Activated CD4-positive, alpha-beta T cell treated with anti-CD3 and anti-CD28 coated beads for 4 hours (primary cell): ENCODE measurements around the gene RBM23.
"Not testable (repeated sequence)": the region's sequence is repeated elsewhere in the genome, so short reads cannot be mapped to it uniquely, and the experiment has no call there.

Experiments used
- DNase-seq, 2 donors: peaks; one replicate each; pipeline ENCODE4 v3.0.0-alpha.2; 2020

The RBM23 gene

DNA sequence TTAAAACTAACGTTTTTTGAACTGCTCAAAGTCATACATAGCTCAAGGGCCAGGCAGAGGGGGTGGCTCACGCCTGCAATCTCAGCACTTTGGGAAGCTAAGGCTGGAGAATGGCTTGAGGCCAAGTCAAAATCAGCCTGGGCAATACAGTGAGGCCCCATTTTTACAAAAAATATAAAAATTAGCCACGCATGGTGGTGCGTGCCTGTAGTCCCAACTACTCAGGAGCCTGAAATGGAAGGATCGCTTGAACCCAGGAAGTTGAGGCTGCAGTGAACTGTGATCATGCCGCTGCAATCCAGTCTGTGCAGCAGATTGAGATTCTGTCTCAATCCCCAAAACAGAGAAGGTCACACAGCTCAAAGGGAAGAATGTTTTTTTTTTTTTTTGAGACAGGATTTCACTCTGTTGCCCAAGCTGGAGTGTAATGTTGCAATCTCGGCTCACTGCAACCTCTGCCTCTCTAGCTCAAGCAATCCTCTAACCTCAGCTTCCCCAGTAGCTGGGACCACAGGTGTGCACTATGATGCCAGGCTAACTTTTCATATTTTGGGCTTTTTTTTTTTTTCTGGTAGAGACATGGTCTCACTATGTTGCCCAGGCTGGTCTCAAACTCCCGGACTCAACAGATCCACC, 2.9 kb downstream of the RBM23 start:
- DNase-seq = no peak

- not testable (repeated sequence) for DNase-seq
These were observed 4.1 kb downstream of the RBM23 start for GRCh38 chr14:22914836-22915235.

GRCh38 chr14:22910916-22911315, 8.0 kb downstream of the RBM23 start:
- no peak for DNase-seq

DNA sequence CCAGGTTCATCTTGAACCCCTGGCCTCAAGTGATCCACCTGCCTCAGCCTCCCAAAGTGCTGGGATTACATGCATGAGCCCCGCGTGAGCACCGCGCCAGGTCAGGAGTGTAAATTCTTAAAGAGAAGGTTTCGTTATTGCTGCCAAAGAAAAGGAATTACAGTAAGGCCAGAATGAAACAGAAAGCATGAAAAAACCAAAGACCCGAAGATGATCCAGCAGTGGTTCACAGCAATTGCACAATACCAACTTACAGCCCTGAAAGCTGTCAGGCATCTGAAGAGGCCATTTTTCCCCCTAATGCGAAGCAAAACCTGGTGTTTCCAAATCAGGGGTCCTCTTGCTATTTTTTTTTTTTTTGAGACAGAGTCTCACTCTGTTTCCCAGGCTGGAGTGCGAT, 10.3 kb downstream of the RBM23 start:
- no peak for DNase-seq

GRCh38 chr14:22907429-22907828, 11.5 kb downstream of the RBM23 start:
- DNase-seq = no peak

GRCh38 chr14:22906073-22906472, 12.9 kb downstream of the RBM23 start:
- no peak for DNase-seq

DNA sequence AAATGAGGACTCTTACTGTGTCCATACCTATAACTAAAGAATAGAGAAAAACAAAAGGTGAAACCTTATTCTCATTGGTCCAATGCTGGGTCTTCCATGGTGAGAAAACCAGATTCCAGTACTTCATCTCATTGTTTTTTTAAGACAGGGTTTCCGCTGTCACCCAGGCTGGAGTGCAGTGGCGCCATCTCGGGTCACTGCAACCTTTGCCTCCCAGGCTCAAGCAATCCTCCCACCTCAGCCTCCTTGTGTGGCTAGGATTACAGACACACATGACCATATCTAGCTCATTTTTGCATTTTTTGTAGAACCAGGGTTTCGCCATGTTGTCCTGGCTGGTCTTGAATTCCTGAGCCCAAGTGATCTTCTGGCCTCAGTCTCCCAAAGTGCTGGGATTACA, 13.3 kb downstream of the RBM23 start:
- no peak for DNase-seq

- no peak for DNase-seq
These were observed 15.2 kb downstream of the RBM23 start for GRCh38 chr14:22903742-22904087.

DNA sequence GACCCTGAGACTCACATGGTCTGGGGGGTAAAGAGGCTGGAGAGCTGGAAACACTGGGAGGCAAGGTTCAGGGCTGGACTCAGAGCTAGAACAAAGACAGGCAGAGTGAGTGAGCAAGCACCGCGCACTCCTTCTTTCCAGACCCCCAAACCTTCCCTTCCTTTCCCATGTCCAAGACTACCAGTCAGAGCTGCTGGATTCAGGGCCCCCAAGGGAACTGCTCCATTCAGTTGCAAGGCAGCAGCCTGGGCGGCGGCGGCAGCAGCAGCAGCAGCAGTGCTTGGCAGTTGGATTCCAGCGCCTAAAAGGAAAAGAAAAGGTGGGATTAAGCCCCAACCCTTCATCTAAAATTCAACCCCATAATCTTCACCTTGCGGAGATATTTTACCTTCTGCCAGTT, 17.1 kb downstream of the RBM23 start:
- DNase-seq = no peak

DNA sequence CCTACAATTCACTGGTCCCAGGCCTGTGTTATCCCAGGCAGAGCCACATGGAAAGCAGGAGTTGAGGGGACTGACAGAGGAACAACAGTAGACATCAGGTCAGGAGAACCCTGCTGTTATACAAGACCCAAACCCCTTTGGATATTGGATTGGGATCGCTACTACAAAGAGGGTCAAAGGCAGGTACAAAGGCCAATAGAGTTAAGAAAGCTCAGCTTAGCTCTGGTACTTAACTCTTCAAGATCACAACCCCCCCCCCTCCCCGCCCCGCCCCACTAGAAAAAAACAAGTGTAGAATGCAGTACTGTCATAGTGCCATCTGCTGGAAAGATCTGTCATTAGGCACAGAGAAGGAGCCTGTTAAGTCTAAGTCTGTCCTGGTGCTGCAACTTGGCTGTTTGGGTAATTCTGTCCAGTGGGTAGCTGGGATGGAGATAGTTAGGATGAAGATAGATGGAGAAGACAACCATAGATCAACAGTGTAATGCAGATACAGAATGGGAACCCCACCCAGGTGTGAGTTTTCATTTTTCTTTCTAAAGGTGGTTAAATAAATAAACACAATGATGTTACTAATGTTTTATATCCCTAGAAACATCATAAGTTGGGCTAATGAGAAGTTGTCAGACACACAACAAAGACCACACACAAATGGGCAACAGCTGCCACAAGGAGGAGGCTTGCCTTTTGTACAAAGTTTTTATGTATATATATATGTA, 18.7 kb downstream of the RBM23 start:
- peak; percentile 47 to 66 for DNase-seq

DNA sequence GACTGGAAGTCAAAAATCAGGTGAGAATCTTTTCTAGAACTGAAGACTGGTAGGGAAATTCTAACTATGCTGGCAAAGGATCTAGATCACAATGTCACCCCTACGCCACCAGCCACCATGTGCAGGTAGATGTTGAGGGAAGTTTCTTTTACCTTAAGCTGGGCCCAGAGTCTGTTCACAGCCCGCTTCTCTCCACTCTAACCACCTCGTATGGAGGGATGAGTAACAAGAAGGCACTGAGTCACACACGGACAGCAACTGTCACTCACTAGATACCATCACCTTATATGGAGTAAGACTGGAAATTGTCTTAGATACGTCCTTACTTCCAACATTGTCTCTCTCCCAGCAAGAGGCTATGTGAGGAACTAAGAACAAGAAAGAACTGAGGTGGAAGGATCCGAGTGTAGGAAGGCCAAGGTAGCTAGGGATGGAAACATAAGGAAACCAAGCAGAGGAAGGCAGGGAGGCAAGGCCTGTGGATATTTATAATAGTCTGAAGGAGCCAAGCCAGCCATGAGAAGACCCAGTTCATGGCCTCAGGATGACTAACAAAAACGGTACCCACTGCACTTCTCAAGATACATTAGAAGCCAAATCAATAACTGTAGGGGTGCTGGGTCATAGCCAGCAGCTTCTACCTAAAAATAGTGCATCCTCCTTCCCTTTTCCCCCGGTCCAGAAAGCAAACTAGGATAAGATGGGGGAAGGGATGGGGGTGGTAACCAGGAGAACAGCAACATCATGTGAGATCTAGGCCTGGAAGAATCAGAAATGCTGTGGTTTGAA, 20.5 kb downstream of the RBM23 start:
- no peak for DNase-seq

DNA sequence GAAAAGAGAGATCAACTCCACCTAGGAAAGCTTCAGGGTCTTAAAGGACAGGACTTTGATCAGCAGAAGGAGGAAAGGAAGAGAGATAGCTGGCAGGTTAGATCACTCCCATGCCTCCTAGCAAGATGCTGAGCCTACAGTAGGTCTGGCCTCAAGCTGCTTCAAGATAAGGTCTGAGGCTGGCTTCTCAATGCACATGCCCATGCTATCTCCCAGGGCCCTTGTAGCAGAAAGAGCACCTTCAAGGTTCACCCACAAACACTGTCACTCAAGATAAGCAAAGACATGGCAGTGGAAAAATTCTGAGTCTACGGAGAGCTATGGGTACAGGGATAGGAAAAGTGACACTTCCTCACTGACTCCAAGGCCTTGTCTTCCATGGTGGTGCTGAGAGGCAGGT, 21.6 kb downstream of the RBM23 start:
- DNase-seq = no peak

DNA sequence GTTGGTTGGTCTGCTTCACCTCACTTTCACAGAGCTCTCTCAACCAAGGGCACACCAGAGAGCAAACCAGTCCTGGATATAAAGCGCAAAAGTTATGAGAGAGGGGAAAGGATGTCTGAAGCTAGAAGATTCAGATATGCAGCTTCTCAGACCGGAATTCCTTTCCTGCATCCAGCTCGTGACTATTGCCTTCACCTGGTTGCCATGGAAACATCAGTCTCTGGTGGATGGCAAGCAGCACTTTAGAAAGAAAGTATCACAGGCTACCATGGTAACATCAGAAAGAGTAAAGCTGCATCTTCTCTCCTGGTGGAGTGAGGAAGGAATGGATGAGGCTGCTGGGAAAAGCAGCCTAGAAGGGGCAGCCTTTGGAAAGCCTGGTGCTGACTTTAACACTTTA, 22.2 kb downstream of the RBM23 start:
- DNase-seq = no peak

GRCh38 chr14:22896356-22896755, 22.6 kb downstream of the RBM23 start:
- DNase-seq = no peak

GRCh38 chr14:22895402-22895801, 23.5 kb downstream of the RBM23 start:
- DNase-seq = no peak

- no peak for DNase-seq
These were observed 25.2 kb downstream of the RBM23 start for GRCh38 chr14:22893706-22894105.

GRCh38 chr14:22892488-22892887, 26.5 kb downstream of the RBM23 start:
- DNase-seq = no peak

DNA sequence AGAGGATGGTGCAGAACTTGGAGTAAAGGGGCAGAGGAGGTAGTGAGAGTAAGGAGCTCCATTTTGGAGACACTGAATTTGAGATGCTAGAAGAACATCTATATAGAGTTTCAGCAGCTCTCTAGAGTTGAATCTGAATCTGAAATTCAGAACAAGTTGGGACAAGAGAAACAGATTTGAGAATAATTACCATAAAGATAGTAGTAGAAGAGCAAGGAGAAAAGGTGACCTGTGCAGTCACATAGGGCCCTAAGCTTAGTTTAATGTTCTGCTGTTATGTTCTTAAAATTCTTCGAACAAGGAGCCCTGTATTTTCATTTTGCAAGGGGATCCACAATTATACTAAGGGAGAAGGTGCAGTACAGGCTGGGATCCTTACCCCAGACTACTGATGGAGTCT, 28.5 kb downstream of the RBM23 start:
- no peak for DNase-seq

DNA sequence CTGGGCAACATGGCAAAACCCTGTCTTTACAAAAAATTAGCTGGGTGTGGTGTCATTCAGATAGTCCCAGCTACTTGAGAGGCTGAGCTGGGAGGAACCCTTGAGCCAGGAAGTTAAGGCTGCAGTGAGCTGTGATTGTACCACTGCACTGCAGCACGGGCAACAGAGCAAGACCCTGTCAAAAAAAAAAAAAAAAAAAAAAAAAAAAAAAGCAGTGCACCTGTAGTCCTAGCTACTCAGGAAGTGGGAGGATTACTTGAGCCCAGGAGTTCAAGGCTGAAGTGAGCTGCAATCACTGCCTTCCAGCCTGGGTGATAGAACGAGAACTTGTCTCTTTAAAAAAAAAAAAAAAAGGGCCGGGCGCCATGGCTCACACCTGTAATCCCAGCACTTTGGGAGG, 30.3 kb downstream of the RBM23 start:
- DNase-seq = no peak

- peak; percentile 70 to 74 for DNase-seq
These were observed 31.0 kb downstream of the RBM23 start for GRCh38 chr14:22887990-22888378.

DNA sequence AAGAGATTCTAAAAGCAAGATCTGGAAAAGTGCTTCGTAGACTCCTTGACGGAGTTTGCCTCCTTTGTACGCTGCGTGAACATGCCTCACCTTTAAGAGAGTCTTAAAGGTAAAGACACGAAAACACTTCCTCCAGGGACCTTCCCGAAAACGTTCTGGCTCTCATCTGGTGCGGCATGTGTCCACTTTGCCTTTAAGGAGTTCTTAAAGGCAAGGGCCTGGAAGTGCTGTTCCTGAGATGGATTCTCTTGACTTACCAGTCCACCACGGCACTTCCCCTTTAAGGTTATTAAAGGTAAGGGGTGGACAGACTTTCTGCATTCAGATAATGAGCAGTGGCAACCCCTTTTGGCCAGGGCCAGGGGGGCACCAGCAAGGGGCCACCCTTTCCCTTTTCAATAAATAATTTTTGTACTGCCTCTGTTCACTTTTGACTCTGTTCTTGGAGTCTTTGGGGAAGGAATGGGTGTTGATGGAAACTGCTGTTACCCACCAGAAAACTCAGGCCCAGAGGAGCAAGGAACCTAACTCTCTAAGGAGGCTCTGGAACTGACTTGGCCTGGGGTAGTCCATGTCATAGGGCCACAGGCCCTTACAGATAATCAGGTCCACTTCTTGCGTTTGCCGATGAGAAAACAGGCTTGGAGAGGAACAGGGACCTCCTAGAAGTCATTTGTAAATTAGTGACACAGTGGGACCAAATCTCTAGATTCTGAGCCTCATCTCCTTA, 31.5 kb downstream of the RBM23 start:
- peak in 1 of 2 donors; percentile 21 for DNase-seq

GRCh38 chr14:22886500-22887259, 32.3 kb downstream of the RBM23 start:
- DNase-seq = peak; percentile 65 to 72

DNA sequence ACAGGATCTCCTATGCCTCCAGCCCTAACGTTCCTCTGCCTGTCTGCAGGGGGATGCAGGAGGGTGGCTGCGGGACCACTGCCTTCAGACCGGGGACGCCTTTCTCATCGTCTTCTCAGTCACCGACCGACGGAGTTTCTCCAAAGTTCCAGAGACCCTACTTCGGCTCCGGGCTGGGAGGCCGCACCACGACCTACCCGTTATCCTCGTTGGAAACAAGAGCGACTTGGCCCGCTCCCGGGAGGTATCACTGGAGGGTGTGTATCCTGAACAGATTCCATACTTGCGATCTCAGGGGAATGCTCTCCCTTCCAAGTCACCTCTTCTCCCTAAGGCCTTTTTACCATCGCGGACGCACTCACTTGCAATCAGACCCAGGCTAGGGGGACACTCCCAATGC, 33.0 kb downstream of the RBM23 start:
- DNase-seq = no peak
